ENCODE measurements around the gene CPE.
"Not testable (repeated sequence)": the region's sequence is repeated elsewhere in the genome, so short reads cannot be mapped to it uniquely, and the experiment has no call there.

CPE gene

DNA sequence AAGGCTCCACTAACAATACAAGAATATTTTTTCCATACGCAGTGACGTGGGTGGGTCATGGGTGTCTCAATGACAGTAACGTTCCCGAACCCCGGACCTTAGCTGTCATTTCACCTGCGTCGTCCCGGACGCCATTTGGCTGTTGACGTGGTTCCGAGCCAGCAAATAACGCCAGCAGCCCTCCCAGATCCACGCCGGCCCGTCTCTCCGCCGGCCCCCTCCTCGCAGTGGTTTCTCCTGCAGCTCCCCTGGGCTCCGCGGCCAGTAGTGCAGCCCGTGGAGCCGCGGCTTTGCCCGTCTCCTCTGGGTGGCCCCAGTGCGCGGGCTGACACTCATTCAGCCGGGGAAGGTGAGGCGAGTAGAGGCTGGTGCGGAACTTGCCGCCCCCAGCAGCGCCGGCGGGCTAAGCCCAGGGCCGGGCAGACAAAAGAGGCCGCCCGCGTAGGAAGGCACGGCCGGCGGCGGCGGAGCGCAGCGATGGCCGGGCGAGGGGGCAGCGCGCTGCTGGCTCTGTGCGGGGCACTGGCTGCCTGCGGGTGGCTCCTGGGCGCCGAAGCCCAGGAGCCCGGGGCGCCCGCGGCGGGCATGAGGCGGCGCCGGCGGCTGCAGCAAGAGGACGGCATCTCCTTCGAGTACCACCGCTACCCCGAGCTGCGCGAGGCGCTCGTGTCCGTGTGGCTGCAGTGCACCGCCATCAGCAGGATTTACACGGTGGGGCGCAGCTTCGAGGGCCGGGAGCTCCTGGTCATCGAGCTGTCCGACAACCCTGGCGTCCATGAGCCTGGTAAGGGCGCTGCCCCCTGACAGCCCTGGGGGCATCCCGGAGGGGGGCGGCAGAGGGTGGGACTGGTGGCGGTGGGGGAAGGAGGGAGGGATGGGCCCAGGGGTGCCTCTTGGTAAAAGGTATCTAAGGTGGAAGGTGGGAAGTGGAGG is at the start of gene CPE:
Gene CPE (plus strand): TSS at position 264 of the 933 bp plus-strand sequence. CDS start 214 bp downstream, at position 478.
- DNase-seq, result peak; percentile 88

DNA sequence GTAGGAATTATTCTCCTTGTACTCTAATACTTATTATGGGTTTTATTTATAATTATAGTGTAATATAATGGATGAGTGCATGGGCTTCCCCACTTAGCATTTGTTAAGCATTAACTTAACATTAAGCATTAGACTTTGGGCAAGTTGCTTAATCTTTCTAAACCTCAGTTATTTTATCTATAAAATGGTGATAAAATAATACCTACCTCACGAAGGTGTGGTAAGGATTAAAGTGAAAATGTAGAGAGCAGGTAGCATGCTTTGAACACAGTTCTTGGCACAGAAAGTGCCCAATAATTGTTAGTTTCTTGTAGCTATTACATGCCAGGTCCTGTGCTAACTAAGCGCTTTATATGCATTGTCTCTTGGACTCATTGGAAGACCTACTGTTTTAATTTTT is 48.7 kb upstream of the CPE start:
- no peak for DNase-seq

DNA sequence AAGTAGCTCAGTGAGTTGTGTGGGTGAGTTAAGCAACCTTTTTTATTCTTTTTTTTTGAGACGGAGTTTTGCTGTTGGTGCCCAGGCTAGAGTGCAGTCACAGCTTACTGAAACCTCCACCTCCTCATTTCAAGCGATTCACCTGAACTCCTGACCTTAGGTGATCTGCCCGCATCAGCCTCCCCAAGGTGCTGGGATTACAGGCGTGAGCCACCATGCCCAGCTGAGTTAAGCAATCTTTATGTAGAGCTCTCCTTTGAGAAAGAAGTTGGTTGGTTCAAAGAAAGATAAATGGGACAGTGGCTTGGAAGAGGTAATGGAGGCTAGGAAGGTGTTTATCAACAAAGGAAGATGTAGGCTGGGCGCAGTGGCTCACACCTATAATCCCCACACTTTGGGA is 48.1 kb upstream of the CPE start:
- DNase-seq, result no peak

DNA sequence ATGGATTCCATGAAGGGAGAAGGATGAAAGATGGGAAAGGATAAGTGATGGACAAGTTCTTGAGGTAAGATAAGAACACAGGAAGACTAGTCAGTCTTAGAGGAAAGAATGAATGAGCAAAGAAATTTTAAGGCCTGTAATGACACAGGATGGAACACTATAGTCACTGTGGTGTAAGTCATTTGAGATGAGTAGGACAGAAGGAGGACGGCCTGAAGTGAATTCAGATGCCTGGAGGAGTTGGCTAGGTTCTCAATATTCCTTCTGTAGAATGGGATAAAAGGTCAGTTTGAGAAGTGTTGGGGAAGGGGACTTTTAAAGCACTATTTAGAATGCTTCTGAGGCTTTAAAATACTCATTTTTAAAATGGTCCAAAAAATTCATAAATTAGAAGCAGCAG is 47.4 kb upstream of the CPE start:
- DNase-seq, result no peak

DNA sequence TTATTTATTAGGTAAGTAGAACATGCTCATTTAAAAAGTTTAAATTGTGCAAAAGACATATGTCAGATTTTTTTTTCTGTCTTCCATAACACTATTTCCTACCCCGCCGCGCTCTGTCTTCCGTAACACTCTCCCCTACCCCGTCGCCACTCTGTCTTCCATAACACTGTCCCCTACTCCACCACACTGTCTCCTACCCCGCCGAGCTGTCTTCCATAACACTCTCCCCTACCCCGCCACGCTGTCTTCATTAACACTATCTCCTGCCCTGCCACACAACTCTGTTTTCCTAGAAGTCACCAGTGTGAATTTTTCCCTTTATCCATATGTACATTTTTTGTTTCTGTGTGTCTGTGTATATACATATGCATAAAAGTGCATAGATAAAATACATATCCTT is 47.0 kb upstream of the CPE start:
- DNase-seq, result no peak

DNA sequence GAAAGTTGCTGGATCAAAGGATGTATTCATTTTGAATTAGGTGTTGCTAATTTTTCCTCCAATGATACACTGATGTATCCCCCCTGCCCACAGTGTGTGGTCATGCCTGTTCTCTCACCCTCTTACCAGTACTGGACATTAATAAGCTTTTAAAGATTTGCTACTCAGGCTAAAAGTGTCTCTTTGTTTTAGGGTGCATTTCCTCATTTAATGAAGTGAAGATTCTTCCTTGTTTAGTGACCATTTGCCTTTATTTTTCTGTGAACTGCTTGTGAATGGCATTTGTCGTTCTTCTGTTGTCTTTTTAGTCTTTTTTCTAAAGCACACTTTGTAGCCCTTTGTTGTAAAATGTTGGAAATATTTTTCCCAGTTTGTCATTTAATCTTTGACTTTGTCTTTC is 46.3 kb upstream of the CPE start:
- no peak for DNase-seq

DNA sequence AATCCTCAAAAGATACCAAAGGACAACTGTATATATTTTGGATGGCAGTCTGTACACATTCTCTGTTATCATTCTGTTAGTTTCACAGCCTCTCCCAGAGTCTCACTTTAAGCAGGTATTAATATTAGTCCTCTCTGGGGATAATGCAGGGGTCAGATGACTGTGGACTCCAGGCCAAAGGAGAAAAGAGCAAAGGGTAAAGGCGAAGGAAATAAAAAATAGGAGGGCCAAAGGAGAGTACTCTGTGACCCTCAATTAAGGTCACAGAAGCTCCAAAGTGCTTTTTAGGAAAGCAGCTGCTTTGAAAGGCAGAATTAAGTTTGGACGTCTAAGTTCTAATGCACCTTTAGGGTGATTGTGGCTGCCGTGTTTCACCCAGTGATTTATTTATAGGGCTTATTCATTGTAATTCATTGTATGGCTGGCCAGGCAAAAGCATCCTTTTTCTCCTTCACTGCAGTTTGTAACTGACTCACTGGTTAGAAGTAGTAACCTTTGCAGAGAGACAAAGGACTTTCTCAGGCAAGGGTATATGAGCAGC is 43.6 kb upstream of the CPE start:
- no peak for DNase-seq

DNA sequence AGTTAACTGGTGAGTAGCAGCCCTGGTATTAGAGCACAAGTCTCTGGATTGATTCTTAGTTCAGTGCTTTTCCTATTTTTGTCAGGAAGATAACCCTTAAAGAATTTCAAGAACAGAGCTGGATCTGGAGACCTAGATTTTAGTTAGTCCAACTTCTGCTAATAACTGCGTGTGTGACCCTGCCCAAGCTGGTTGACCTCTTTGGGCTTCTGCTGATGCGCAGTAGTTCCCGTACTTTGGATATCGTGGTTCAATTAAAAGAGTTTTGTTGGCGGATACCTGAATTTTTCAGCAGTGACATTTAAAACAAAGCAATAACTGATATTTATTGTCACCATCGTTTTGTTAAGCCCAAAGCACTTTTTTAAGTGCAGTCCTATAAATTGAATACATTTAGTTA is 42.1 kb upstream of the CPE start:
- no peak for DNase-seq

DNA sequence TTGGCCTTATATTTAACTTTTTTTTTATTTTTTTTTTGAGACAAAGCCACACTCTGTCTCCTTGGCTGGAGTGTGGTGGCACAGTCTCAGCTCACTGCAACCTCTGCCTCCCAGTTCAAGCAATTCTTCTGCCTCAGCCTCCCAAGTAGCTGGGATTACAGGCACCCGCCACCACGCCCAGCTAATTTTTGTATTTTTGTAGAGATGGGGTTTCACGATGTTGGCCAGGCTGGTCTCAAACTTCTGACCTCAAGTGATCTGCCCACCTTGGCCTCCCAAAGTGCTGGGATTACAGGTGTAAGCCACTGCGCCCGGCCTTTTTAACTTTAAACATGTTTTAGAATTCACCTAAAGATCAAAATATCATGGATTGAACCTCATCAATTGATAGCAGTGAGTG is 36.5 kb upstream of the CPE start:
- DNase-seq, result not testable (repeated sequence)

DNA sequence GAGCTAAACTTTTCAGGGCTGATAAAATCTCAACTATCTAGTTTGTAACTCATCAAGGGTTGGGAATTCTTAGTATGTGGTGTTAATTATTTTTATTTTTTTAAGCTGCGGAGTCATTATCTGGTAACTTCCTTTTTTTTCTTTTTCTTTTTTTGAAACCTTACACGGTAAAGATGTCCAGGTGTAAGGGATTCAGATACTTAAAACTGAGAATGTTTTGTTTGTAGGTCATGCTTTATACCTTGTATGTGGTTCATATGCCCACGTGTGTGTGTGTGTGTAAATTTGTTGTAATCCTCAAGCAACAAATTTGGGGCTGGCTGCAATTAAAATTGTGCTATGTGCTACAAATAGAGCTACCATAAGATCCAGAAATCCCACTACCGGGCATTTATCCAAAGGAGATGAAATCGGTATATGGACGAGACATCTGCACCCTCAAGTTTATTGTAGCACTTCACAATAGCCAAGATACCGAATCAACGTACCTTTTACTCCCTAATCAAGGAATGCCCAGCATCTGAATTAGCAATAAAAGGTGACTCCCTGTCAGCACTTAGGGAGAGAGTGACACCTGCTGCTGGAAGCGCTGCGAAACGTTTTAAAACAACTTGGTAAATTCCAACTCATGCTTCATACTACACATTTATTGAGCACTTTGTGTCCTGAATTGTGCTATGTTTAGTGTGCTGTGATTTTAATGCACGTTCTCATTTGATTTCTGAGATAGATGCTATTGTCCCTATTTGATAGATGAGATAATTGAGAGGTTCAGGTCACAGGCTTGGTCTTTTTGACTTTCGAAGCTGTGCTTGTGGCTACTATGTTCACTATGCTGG is 35.2 kb upstream of the CPE start:
- DNase-seq, result no peak

DNA sequence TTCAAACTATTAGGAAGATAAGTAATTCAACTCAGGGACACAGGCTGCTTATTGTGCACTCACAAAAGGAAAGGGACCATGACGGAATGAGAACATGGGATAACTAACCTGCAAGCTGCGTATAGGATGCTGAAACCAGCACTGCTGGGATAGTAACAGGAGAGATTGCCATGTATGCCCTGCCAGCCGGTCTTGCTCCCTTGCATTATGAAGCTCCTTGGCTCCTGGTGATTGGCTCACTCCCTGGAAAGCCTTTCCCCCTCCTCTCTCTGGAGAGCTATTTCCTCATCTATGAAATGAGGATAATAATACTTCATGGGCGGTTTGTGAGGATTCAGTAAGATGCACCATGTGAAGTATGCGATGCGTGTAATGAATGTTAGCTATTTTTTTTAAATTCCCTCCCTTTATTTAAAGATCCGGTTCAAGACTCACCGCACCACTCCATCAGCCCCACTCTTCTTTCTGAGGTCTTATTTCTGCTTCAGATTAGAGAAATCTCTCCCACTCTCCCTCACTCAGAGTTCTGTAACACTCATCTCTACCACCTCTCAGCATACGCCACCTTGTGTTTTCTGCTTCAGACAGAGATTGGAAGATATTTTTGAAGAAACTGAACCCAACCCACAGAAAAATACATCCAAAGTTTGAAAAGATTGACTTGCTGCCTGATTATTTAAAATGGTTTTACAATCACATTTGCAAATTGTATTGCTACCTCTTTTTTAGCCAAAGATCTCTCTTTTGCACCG is 33.0 kb upstream of the CPE start:
- DNase-seq, result no peak

DNA sequence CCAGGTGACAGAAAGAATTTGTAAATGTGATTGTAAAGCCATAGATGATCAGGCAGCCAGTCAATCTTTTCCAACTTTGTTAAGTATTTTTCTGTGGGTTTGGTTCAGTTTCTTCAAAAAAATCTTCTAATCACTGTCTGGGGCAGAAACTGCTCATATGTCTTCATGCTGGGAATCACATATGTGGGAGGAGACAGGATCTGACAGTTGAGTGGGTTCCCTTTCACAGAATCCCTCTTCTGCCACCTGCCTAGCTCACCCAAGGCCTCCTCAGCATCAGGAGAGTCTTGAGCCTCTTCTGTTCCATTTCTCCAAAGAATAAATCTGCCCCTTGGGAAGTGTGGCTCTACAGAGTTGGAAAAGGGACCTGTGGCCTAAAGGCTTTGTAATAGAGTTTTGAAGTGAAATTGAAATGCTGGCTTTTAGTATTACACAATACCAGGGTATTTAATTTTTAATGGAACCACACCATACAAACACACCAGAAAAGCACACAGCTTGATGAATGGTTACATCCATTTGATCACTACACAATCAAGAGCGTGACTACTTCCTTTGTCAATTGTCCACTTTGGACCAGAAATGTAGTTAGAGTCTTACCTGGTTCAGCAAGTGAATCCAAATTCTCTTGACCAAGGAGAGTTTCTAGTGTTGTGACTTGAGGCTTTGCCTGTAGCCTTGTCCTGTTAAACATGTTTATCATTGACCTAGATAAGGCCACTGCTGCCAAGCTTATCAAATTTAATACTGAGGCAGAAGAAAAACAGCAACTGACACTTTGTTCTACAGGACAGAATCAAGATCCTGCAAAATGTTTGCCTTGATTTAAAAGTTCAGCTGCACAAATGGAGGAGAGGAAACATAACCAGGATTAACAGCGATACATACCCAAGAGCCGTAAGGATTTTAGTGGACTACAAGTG is 30.9 kb upstream of the CPE start:
- DNase-seq, result no peak

DNA sequence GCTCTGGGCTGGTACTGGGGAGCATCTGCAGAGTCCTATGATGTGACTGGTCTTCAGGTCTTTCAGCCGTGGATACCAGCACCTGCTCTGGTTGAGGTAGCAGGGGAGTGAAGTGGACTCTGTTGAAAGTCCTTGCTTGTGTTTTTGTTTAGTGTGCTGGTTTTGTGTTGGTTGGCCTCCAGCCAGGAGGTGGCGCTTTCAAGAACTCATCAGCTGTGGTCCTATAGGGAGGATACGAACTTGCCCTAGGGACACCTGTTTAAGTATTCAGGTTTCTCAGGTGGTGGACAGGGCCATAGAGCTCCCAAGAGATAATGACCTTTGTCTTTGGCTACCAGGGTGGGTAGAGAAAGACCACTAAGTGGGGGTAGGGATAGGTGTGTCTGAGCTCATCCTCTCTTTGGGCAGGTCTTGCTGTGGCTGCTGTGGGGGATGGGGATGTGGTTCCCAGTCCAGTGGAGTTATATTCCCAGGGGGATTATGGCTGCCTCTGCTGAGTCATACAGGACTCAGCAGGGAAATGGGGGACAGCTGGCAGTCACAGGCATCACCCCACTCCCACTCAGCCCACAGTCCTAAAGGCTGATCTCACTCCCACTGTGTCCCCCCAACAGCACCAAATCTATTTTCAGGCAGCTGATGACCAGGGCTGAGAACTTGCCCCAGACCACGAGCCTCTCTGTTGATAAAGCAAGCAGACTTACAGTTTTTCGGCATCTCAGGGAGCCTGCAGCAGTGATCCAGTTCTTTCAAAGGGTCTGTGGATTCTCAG is 27.3 kb upstream of the CPE start:
- DNase-seq, result no peak

DNA sequence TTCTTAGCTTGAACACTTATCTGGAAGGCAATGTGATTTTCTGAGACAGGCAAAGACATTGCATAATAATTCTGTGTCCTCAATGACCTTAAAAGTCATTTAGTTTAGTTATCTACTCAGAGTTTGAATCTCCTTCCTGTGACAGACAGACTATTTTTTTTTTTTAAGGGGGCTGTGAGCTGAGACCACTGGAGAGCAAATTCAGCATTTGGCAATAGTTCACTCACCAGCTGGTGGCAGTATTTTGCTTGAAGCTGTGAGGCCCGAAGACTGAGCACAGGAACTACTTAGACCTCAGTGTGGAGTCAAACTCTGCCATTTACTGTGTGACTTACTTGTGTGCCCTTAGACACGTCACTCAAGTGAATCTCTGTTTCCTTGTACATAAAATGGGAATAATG is 22.9 kb upstream of the CPE start:
- DNase-seq, result peak; percentile 60

DNA sequence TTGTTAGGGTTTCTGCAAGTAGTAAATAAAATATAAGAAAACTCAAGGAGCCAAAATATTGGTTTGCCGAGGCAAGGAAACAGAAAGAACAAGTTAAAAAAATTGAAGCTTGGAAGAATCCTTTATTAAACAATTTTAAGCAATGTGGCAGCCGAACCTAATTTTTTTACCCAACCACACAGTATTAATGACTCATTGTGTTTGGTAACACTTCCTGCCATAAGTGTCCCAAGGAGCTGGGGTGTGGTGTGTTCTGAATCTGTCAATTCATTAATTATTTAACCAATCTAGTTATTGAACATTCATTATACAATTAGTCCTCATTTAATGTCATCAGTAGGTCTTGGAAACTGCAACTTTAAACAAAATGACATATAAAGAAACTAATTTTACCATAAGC is 19.3 kb upstream of the CPE start:
- no peak for DNase-seq

DNA sequence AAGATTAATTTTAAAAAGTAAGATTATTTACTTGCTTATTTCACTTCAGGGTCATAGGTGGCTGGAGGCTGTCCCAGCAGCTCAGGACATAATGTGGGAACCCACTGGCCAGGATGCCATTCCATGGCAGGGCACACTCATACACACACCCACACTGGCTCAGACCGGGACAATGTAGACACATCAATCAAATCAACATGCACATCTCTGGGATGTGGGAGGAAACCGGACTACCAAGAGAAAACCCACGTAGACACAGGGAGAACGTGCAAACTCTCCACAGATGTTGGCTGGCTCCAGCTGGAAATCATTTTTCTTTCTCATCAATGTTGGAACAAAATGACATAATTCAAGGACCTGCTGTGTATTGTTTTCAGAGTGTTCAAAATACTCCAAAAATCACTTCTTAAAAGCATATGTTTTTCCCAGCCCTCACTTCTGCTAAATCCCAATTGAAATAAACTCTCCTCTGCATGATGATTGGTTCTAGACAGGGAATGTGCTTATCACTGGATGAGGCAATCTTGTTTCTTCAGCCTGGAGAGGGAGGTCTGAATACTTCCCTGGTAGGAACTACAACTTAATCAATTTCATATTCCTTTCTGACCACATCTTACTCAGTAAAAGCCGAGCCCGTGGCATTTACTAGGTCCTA is 18.6 kb upstream of the CPE start:
- DNase-seq, result no peak

DNA sequence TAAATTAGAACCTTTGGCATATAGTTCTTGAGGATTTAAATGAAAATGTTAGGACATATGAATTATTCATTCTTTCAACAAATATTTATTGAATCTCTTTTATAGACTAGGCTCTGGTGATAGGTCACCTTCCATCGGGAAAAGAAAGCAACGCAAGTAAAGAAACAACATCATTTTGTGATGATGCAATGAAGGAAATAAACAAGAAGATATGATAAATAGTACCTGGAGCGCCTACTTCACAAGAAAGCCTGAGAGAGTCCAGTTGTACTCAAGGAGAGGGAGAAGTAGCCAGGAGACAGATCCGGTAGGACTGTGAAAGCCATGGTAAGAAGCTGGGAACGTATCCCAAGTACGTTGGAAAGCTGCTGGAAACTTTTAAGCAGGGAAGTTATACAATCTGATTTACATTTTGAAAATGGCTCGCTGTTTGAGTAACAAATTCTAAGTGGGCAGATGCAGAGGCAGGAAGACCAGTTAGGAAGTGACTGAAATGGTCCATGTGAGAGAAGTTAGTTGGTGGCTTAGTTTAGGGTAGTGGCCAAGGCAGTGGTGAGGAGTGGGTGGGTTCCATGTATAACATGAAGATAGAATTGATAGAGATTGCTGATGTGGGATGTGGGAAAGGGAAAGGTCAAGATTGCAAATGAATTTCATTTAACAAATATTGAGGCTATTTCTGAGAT is 17.7 kb upstream of the CPE start:
- DNase-seq, result no peak

DNA sequence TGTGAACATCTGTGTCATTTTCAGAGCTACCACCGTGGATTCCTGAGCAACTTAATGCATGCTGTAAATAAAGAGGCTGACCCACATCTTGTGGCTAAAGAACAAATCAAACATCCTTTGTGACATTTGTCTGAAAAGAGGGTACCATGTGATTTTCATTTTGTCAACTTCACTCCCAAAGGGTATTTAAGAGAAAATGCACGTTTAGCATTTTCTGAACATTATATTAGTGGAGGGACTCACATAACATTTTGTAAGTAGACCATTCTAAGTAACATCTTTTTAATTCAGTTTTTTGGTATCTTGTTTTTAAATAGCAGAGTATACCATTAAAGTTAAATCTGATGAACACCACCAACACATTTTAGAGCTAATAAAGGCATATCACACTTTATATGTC is 17.0 kb upstream of the CPE start:
- no peak for DNase-seq

DNA sequence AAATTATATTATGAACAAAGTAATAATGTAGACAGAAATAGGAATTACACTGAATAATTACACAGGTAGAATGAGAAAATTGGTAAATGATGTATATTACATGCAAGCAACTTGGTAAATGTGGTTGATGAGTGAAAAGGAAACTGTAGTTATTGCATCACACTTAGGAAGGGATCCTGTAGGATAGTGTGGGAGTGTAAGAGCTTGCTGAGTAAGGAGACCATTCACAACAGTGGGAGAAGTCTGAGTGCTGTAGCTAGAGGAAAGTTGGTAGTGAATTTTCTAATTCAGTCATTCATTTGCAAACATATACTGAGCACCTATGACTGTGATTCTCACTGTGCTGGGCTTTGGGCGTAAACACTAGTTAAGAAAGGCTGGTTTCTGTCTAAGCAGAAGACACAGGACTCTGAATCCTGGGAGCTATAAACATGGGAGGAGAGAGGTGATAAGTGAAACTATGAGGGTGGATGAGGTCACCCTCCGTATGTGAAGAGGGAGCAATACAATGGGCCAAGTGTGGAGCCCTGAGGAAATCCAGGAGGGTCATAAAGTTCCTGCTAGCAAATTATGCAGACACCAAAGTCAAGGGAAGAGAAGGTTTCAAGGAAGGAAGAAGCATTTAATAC is 14.2 kb upstream of the CPE start:
- no peak for DNase-seq

All from NCI-H1436 (cell line).